ENCODE data around the gene OPN1SW.

OPN1SW gene

DNA sequence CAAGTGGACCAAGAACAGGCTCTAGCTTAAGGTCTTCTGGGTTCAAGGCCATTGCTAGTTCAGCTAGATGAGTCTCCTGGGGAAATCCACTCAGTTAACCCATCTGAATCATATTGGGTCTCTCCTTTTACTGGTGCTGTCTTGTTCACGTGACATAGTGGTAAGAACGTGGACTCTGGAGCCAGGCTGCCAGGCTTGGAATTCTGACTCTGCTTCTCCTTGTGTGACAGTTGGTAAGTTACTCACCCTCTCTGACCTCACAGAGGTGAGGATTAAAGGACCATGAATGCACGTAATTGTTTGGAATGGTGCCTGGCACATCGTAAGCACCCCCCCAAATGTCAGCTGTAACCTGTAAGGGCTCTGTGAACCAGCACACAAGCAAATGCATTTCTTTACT, 46.1 kb downstream of the OPN1SW start:
- no peak for DNase-seq

DNA sequence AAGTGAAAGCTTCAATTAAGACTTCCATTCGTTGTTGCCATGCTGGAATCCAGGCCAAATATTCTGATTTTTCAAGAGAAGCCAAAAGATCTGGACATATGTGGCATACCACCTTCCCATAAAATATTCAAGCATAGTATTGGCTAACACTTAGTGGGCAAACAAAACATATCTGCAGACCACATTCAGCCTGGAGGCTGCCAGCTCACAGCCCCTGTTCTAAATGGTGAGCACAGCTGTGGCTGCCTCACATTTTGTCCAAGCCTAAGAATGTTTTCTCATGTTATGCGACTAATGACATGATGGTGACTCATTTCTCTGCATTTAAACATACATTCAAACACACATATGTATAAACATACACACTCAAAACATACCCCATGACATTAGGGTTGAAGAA, 47.0 kb downstream of the OPN1SW start:
- no peak for DNase-seq

DNA sequence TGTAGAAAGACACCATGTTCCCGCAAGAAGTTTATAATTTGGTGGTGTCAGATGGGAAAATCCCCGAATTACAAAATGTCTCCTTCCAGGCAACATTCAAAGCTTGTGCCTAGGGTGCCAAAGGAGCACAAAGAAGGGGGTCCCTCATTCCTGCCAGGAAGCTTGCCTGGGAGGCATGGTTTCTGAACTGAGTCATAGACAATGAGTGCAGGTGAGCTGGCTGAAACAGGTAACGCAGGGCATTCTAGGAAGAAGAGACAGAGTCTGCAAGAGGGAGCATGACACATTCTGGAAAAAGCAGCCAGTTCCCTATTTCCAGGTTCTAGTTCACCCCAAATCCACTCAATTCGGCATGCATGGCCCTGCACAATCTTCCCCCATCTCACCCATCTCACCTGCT, 48.4 kb downstream of the OPN1SW start:
- no peak for DNase-seq

DNA sequence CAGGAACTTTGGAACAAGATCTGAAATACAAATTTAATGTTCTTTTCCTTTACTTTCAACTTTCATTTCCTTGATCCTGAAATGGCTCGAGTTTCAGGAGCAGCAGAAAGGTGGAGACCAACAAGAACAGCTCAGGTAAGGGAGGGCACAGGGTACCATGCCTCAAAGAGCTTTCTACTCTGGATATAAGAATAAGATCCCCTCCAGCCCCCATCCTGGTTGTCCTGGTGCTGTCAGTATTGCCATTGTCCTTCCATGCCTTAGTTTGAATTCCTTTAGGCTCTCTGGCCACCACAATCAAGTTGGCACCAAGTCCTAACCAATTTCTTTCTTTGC, 48.9 kb downstream of the OPN1SW start:
- no peak for DNase-seq

DNA sequence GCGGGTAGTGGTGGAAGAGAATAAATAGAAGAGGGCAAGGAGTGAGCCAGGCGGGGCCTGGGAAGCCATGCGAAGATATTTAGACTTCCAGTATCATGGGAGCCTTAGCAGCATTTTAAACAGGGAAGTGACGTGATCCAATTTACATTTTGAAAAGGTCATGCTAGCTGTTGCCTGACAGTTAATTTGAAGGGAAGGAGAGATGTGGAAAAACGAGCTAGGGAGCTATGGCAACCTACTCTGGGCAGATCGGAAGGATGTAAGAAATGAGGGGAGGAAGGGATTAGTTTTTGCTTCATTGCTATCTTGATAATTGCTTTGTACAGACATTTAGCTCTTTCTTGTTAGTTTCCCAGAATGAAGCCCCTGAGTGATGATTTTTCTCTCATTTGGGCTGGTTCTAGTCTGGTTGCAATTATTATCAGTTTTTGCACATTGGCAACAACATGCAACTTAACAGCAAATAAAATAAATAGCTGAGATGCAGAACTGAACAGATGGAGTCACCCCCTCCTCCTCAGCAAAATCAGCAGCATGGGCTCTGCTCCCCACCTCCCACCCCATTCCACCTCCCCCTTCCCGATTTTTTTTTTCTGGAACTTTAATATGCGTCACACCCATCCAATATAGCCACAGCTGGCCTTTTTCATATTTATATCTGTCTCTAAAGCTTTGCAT, 49.4 kb downstream of the OPN1SW start:
- DNase-seq: no peak

DNA sequence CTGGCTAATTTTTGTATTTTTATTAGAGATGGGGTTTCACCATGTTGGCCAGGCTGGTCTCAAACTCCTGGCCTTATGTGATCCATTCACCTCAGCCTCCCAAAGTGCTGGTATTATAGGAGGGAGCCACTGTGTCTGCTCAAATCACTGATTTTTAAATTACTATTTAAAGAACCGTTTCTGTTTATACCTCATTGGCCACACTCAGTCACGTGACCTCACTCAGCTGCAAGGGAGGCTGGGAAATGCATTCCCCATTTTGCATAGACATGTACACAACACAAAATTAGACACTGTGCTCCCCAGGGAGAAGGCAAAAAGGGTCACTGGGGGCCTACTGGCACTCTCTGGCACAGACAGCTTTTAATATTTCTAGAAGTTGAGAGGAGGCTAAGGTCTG, 50.1 kb downstream of the OPN1SW start:
- DNase-seq: no peak

DNA sequence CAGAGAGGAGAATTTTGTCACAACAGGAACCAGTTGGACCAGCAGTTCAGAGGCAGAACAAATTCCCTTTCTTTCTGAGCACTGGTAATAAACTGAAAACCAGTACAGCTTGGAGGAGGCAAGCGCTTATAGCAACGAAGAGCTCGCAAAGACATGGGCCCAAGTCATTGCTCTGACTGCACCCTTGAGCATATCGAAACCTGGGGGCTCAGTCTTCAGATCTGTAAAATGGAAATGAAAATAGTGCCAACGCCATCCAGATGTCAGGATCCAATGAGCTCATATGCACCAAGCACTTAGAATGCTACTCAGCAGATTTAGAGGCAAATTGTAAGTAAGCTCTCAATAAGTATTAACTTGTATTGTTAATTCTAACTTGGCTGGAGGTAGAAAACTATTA, 50.9 kb downstream of the OPN1SW start:
- no peak for DNase-seq

Measured in KG1 (cell line).